Measurements from ENCODE around the gene DLL1.

Gene DLL1

GRCh38 chr6:170259278-170259677, 31.6 kb downstream of the DLL1 start:
- H3K9me3 Mint-ChIP-seq, result peaks cover 5% of the 10 kb centered on the region
- TF ChIP-seq CTCF (IDR thresholded peaks at IDR 0.05; ENCODE audit: unreplicated experiment in 3 of 3), result no peak
- H3K4me1 Mint-ChIP-seq, result peaks cover 19% of the 10 kb centered on the region
- peaks cover 17% of the 10 kb centered on the region for H3K27me3 Mint-ChIP-seq (ENCODE audit: low read depth)
- H3K27ac Mint-ChIP-seq, result no peak overlapping the region
- H3K4me3 Mint-ChIP-seq, result no peak overlapping the region
- no peaks in the 10 kb centered on the region for H3K36me3 Mint-ChIP-seq (ENCODE audit: low read depth)

GRCh38 chr6:170258407-170258806, 32.5 kb downstream of the DLL1 start:
- Mint-ChIP-seq H3K27me3 (ENCODE audit: low read depth) (peaks cover 17% of the 10 kb centered on the region), H3K27ac (no peak overlapping the region), H3K36me3 (ENCODE audit: low read depth) (no peaks in the 10 kb centered on the region), H3K4me3 (no peak overlapping the region), H3K9me3 (peaks cover 5% of the 10 kb centered on the region), H3K4me1 (peaks cover 16% of the 10 kb centered on the region)
- TF ChIP-seq CTCF (IDR thresholded peaks at IDR 0.05; ENCODE audit: unreplicated experiment in 3 of 3), result no peak

- TF ChIP-seq CTCF (IDR thresholded peaks at IDR 0.05; ENCODE audit: unreplicated experiment in 3 of 3), result no peak
- peaks cover 5% of the 10 kb centered on the region for H3K9me3 Mint-ChIP-seq
- H3K27me3 Mint-ChIP-seq (ENCODE audit: low read depth), result peaks cover 17% of the 10 kb centered on the region
- peaks cover 16% of the 10 kb centered on the region for H3K4me1 Mint-ChIP-seq
- H3K4me3 Mint-ChIP-seq, result no peak overlapping the region
- no peaks in the 10 kb centered on the region for H3K36me3 Mint-ChIP-seq (ENCODE audit: low read depth)
- no peak overlapping the region for H3K27ac Mint-ChIP-seq
Observed at GRCh38 chr6:170257376-170257775, 33.5 kb downstream of the DLL1 start.

GRCh38 chr6:170256641-170257040, 34.2 kb downstream of the DLL1 start:
- Mint-ChIP-seq H3K27me3 (ENCODE audit: low read depth) (peaks cover 14% of the 10 kb centered on the region), H3K4me3 (no peak overlapping the region), H3K4me1 (peaks cover 20% of the 10 kb centered on the region), H3K9me3 (peaks cover 5% of the 10 kb centered on the region), H3K27ac (no peak overlapping the region), H3K36me3 (ENCODE audit: low read depth) (no peaks in the 10 kb centered on the region)
- TF ChIP-seq CTCF (IDR thresholded peaks at IDR 0.05; ENCODE audit: unreplicated experiment in 3 of 3), result no peak

GRCh38 chr6:170255426-170256125, 35.3 kb downstream of the DLL1 start:
- TF ChIP-seq CTCF (IDR thresholded peaks at IDR 0.05; ENCODE audit: unreplicated experiment in 3 of 3), result no peak
- Mint-ChIP-seq H3K9me3 (peaks cover 5% of the 10 kb centered on the region), H3K27me3 (ENCODE audit: low read depth) (peaks cover 19% of the 10 kb centered on the region), H3K27ac (peak overlapping the region in 1 of 3 experiments; percentile 61), H3K4me1 (peaks cover 26% of the 10 kb centered on the region), H3K4me3 (no peak overlapping the region), H3K36me3 (ENCODE audit: low read depth) (no peaks in the 10 kb centered on the region)
